Neural progenitor cell (in vitro differentiated cells): ENCODE measurements around the gene PDE11A. TPM values are rescaled to one million over a fixed set of nuclear protein-coding genes. Genes with fewer than 3 reads are reported as not detected.

ENCODE experiments used
- DNase-seq: peaks from one replicate; pipeline ENCODE4 v3.0.0-alpha.2; 2016; ENCODE audit warnings: low spot score
- H2AFZ ChIP-seq: fragments of 200-600 bp; sonication (generic); replicated peaks from 2 replicates; pipeline ENCODE4 v1.6.1; 2016; ENCODE audit warnings: antibody characterized with exemption
- H3F3A ChIP-seq: fragments of 200-600 bp; sonication (generic); 2 replicates; pipeline ENCODE4 v1.6.1; 2016; ENCODE audit warnings: antibody characterized with exemption, low read depth
- H3K27ac ChIP-seq: fragments of 200-600 bp; sonication (generic); 2 replicates; pipeline ENCODE4 v1.5.1; 2016; ENCODE audit warnings: mild to moderate bottlenecking
- H3K27me3 ChIP-seq: fragments of 200-600 bp; sonication (generic); 2 replicates; pipeline ENCODE4 v1.6.1; 2016; ENCODE audit warnings: mild to moderate bottlenecking, moderate library complexity
- H3K36me3 ChIP-seq: fragments of 200-600 bp; sonication (generic); 2 replicates; pipeline ENCODE4 v1.5.1; 2016
- H3K4me1 ChIP-seq: fragments of 200-600 bp; sonication (generic); 2 replicates; pipeline ENCODE4 v1.6.1; 2016; ENCODE audit warnings: mixed run types
- H3K4me2 ChIP-seq: fragments of 200-600 bp; sonication (generic); 2 replicates; pipeline ENCODE4 v1.6.1; 2016
- H3K4me3 ChIP-seq: fragments of 200-600 bp; sonication (generic); 2 replicates; pipeline ENCODE4 v1.5.1; 2016
- H3K79me2 ChIP-seq: fragments of 200-600 bp; sonication (generic); 2 replicates; pipeline ENCODE4 v1.6.1; 2016; ENCODE audit warnings: low read depth
- H3K9ac ChIP-seq: fragments of 200-600 bp; sonication (generic); 2 replicates; pipeline ENCODE4 v1.6.1; 2016
- H3K9me3 ChIP-seq: fragments of 200-600 bp; sonication (generic); 2 replicates; pipeline ENCODE4 v1.5.1; 2016; ENCODE audit warnings: low read depth
- H4K20me1 ChIP-seq: fragments of 200-600 bp; sonication (generic); 2 replicates; pipeline ENCODE4 v1.6.1; 2016; ENCODE audit warnings: low read depth
- H3K27ac Mint-ChIP-seq: 3 replicates; pipeline ENCODE4 v1.8.0; 2021; ENCODE audit warnings: mixed read lengths
- H3K27me3 Mint-ChIP-seq: 2 replicates; pipeline ENCODE4 v1.8.0; 2022; ENCODE audit warnings: low read depth, mild to moderate bottlenecking, inconsistent platforms, moderate library complexity, mixed read lengths; ENCODE audit not compliant: insufficient read depth
- H3K36me3 Mint-ChIP-seq: 3 replicates; pipeline ENCODE4 v1.8.0; 2021; ENCODE audit warnings: mixed read lengths
- H3K4me1 Mint-ChIP-seq: 3 replicates; pipeline ENCODE4 v1.8.0; 2021; ENCODE audit warnings: mixed read lengths
- H3K4me3 Mint-ChIP-seq: 3 replicates; pipeline ENCODE4 v1.8.0; 2021; ENCODE audit warnings: mild to moderate bottlenecking, moderate library complexity, mixed read lengths
- H3K9me3 Mint-ChIP-seq: 3 replicates; pipeline ENCODE4 v1.8.0; 2020; ENCODE audit warnings: mixed read lengths
- EZH2 ChIP-seq: fragments of 200-600 bp; sonication (generic); IDR thresholded peaks from 2 replicates; pipeline ENCODE4 v1.6.1; 2017; ENCODE audit warnings: antibody characterized with exemption, mild to moderate bottlenecking, moderate library complexity
- EZH2phosphoT487 ChIP-seq: fragments of 200-600 bp; sonication (generic); IDR thresholded peaks from 2 replicates; pipeline ENCODE4 v1.6.1; 2017; ENCODE audit warnings: antibody characterized with exemption
- total RNA-seq: library from RNA; depleted of rRNA; stranded (reverse); fragments of >200 nt; gene quantifications from 2 replicates; pipeline ENCODE4 v1.2.3, GENCODE V29; 2015; ENCODE audit warnings: low replicate concordance
- TF ChIP-seq, protein P1 (sequence below): fragments of 200-600 bp; sonication (generic); IDR thresholded peaks from 2 replicates; pipeline ENCODE4 v1.5.1; 2017; ENCODE audit warnings: antibody characterized with exemption, mild to moderate bottlenecking

Gene PDE11A
- total RNA-seq, 1 donor from 2014 or later: 0.13 TPM

DNA sequence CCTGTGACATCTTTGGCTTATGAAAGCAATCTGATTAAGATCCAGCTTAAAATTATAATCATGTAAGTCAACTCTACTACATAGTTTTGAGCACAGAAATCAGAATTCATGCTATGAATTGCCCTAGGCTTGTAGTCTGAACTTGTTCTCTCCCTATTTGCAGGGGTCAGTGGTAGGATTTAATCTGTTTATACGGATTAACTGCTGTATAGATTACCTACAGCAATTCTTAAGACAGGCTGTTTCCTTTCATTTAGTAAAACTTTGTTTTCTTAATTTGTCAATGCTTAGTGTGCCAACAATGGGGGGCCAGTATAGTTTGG, 287.9 kb downstream of the PDE11A start:
- Mint-ChIP-seq H3K9me3 (peaks cover 10% of the 10 kb centered on the region), H3K36me3 (peaks cover 4% of the 10 kb centered on the region), H3K4me3 (no peak overlapping the region), H3K4me1 (peaks cover 3% of the 10 kb centered on the region), H3K27ac (no peak overlapping the region), H3K27me3 (no peaks in the 10 kb centered on the region)
- TF ChIP-seq EZH2phosphoT487 (no peak), EZH2 (no peak)
- TF ChIP-seq, protein P1, sequence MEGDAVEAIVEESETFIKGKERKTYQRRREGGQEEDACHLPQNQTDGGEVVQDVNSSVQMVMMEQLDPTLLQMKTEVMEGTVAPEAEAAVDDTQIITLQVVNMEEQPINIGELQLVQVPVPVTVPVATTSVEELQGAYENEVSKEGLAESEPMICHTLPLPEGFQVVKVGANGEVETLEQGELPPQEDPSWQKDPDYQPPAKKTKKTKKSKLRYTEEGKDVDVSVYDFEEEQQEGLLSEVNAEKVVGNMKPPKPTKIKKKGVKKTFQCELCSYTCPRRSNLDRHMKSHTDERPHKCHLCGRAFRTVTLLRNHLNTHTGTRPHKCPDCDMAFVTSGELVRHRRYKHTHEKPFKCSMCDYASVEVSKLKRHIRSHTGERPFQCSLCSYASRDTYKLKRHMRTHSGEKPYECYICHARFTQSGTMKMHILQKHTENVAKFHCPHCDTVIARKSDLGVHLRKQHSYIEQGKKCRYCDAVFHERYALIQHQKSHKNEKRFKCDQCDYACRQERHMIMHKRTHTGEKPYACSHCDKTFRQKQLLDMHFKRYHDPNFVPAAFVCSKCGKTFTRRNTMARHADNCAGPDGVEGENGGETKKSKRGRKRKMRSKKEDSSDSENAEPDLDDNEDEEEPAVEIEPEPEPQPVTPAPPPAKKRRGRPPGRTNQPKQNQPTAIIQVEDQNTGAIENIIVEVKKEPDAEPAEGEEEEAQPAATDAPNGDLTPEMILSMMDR: no peak
- no peak overlapping the region for H3K4me3 ChIP-seq
- no peaks in the 10 kb centered on the region for H3K4me1 ChIP-seq
- no peak for DNase-seq
- H3K36me3 ChIP-seq: no peaks in the 10 kb centered on the region
- H3K79me2 ChIP-seq: no peaks in the 10 kb centered on the region
- H2AFZ ChIP-seq: no peak overlapping the region
- H3F3A ChIP-seq: no peaks in the 10 kb centered on the region
- H3K27ac ChIP-seq: no peak overlapping the region
- H3K9me3 ChIP-seq: no peaks in the 10 kb centered on the region
- H3K27me3 ChIP-seq: no peaks in the 10 kb centered on the region
- H3K4me2 ChIP-seq: no peak overlapping the region
- H4K20me1 ChIP-seq: no peaks in the 10 kb centered on the region
- no peak overlapping the region for H3K9ac ChIP-seq

DNA sequence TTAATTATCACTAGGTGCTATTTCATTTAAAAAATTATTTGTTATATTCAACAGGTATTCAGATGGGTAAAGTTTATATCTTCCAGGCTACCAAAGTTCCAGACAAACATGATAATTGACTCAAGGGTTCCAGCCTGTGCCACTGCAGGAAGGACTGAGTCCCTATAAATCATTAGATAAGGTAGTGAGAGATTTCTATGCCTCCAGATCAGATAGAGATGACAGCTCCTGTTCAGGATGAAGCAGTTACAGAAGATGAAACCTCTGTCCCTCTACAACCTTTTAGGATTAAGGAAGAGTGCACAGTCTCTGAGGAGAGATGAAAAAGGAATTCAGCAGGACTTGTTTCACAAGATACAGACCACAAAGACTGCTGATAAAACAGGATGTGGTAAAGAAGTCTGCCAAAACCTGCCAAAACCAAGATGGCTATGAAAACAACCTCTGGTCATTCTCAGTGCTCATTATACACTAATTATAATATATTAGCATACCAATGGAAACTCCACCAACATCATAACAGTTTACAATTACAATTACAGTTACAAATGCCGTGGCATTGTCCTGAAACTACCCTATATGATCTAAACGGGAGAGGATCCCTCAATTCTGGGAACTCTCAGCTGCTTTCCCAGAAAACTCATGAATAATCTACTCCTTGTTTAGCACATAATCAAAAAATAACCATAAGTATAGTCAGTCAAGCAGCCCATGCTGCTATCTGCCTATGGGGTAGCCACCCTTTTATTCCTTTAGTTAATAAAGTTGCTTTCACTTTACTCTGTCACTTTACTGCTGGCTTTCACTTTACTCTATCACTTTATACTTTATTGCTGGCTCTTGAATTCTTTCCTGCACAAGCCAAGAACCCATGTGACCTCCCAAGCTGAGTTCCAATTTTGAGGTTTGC, 288.5 kb downstream of the PDE11A start:
- Histone ChIP-seq H3K36me3 (no peaks in the 10 kb centered on the region), H3F3A (no peaks in the 10 kb centered on the region), H3K27me3 (no peaks in the 10 kb centered on the region), H3K27ac (no peak overlapping the region), H3K4me2 (no peak overlapping the region), H2AFZ (no peak overlapping the region), H4K20me1 (no peaks in the 10 kb centered on the region), H3K9ac (no peak overlapping the region), H3K9me3 (no peaks in the 10 kb centered on the region), H3K4me3 (no peak overlapping the region), H3K4me1 (no peaks in the 10 kb centered on the region), H3K79me2 (no peaks in the 10 kb centered on the region)
- Mint-ChIP-seq H3K27me3 (no peaks in the 10 kb centered on the region), H3K36me3 (peaks cover 4% of the 10 kb centered on the region), H3K4me1 (peaks cover 3% of the 10 kb centered on the region), H3K4me3 (no peak overlapping the region), H3K9me3 (peaks cover 10% of the 10 kb centered on the region), H3K27ac (no peak overlapping the region)
- no peak for DNase-seq
- TF ChIP-seq, protein P1: no peak
- TF ChIP-seq EZH2phosphoT487 (no peak), EZH2 (no peak)

DNA sequence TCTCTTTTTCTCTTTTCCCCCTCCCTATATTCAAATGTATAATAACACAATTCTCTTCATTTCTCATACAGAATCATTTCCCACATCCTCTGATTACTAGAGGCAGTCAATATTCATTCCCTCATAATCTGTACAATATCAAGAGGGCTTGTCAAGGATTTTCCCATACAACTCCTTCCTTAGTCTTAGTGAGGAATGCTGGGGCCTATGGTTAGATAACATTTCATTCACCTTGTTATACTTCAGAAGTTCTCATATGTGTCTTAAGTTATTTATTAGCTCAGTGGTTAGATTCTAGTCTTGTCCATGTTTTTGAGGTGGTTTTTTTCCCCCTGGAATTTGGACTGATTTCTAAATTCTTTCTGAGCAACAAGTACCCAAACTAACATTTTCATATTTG, 289.5 kb downstream of the PDE11A start:
- Histone ChIP-seq H3K79me2 (no peaks in the 10 kb centered on the region), H3K4me3 (no peak overlapping the region), H3F3A (no peaks in the 10 kb centered on the region), H3K36me3 (no peaks in the 10 kb centered on the region), H3K27me3 (no peaks in the 10 kb centered on the region), H3K4me2 (no peak overlapping the region), H3K4me1 (peaks cover 4% of the 10 kb centered on the region), H3K27ac (no peak overlapping the region), H3K9ac (no peak overlapping the region), H4K20me1 (no peaks in the 10 kb centered on the region), H3K9me3 (no peaks in the 10 kb centered on the region), H2AFZ (no peak overlapping the region)
- TF ChIP-seq EZH2 (no peak), EZH2phosphoT487 (no peak)
- TF ChIP-seq, protein P1: no peak
- Mint-ChIP-seq H3K27ac (no peak overlapping the region), H3K27me3 (no peaks in the 10 kb centered on the region), H3K4me1 (peaks cover 4% of the 10 kb centered on the region), H3K9me3 (peaks cover 10% of the 10 kb centered on the region), H3K36me3 (peaks cover 4% of the 10 kb centered on the region), H3K4me3 (no peak overlapping the region)
- DNase-seq: no peak
